H54 (cell line): ENCODE data around the gene MUC7.
"Not testable (repeated sequence)": the region's sequence is repeated elsewhere in the genome, so short reads cannot be mapped to it uniquely, and the experiment has no call there.

Experiments used
- DNase-seq: peaks from one replicate; pipeline ENCODE4 v3.0.0; 2011; ENCODE audit warnings: low spot score, mixed read lengths; ENCODE audit not compliant: insufficient read length
- FAIRE-seq: peaks from 3 replicates; lab custom pipeline; 2011; peaks lifted over from hg19 to GRCh38; lab: Jason Lieb, UNC
- POLR2A ChIP-seq: IDR thresholded peaks from 2 replicates; pipeline ENCODE4 v1.6.1; 2011; ENCODE audit warnings: low read depth, mild to moderate bottlenecking, low read length

The MUC7 gene

GRCh38 chr4:70471897-70472296, at the start of gene MUC7:
Gene MUC7 (plus strand): TSS chr4:70472197. CDS start chr4:70474022, 1,825 bp downstream.
- no peak for TF ChIP-seq POLR2A
- no peak for FAIRE-seq
- DNase-seq, result no peak

- no peak for FAIRE-seq
- TF ChIP-seq POLR2A, result no peak
- no peak for DNase-seq
Measured at GRCh38 chr4:70425306-70425705, 46.7 kb upstream of the MUC7 start.

GRCh38 chr4:70426789-70427188, 45.2 kb upstream of the MUC7 start:
- DNase-seq (no peak), FAIRE-seq (no peak)
- no peak for TF ChIP-seq POLR2A

- DNase-seq, result no peak
- no peak for FAIRE-seq
- TF ChIP-seq POLR2A, result no peak
Measured at GRCh38 chr4:70437197-70437596, 34.8 kb upstream of the MUC7 start.

- no peak for DNase-seq
- TF ChIP-seq POLR2A, result no peak
- FAIRE-seq, result no peak
Measured at GRCh38 chr4:70442474-70442873, 29.5 kb upstream of the MUC7 start.

GRCh38 chr4:70443329-70443728, 28.7 kb upstream of the MUC7 start:
- no peak for TF ChIP-seq POLR2A
- FAIRE-seq (no peak), DNase-seq (no peak)

GRCh38 chr4:70449220-70449619, 22.8 kb upstream of the MUC7 start:
- no peak for FAIRE-seq
- no peak for TF ChIP-seq POLR2A
- DNase-seq, result no peak

GRCh38 chr4:70452946-70453345, 19.1 kb upstream of the MUC7 start:
- FAIRE-seq, result no peak
- TF ChIP-seq POLR2A, result no peak
- no peak for DNase-seq

- no peak for DNase-seq
- TF ChIP-seq POLR2A, result no peak
- FAIRE-seq, result no peak
Measured at GRCh38 chr4:70463335-70463734, 8.7 kb upstream of the MUC7 start.

GRCh38 chr4:70473679-70474078, 1.7 kb downstream of the MUC7 start:
- DNase-seq (no peak), FAIRE-seq (no peak)
- no peak for TF ChIP-seq POLR2A

- no peak for TF ChIP-seq POLR2A
- DNase-seq (no peak), FAIRE-seq (no peak)
Measured at GRCh38 chr4:70488748-70489147, 16.8 kb downstream of the MUC7 start.

- no peak for TF ChIP-seq POLR2A
- no peak for FAIRE-seq
Measured at GRCh38 chr4:70496231-70496630, 24.2 kb downstream of the MUC7 start.

GRCh38 chr4:70501838-70502237, 29.8 kb downstream of the MUC7 start:
- DNase-seq, FAIRE-seq: not testable (repeated sequence)

More at GRCh38 chr4:70496231-70496630, 24.2 kb downstream of the MUC7 start:
- no peak for DNase-seq

- DNase-seq, result no peak
- TF ChIP-seq POLR2A, result no peak
- no peak for FAIRE-seq
Measured at GRCh38 chr4:70504733-70505132, 32.7 kb downstream of the MUC7 start.

- FAIRE-seq (no peak), DNase-seq (no peak)
- TF ChIP-seq POLR2A, result no peak
Measured at GRCh38 chr4:70505151-70505748, 33.3 kb downstream of the MUC7 start.

GRCh38 chr4:70508801-70509200, 36.8 kb downstream of the MUC7 start:
- no peak for TF ChIP-seq POLR2A
- no peak for DNase-seq
- FAIRE-seq, result no peak

- no peak for DNase-seq
- FAIRE-seq, result no peak
- no peak for TF ChIP-seq POLR2A
Measured at GRCh38 chr4:70511365-70511764, 39.4 kb downstream of the MUC7 start.
